ENCODE measurements around the gene ZNF467. TPM values are rescaled to one million over a fixed set of nuclear protein-coding genes. Genes with fewer than 3 reads are reported as not detected.

The ZNF467 gene
- total RNA-seq, 2 donors from 2014 or later = 9.9 to 13.2 TPM

GRCh38 chr7:149770728-149771636 is 2.4 kb downstream of the ZNF467 start:
- peaks cover 0 to 5% of the 10 kb centered on the region in 2 donors for H3K36me3 ChIP-seq (replicated peaks in 1 of 2; ENCODE audit: insufficient read depth in 1 of 2, low read depth in 2 of 2)
- peak overlapping the region; percentile 1 to 65 for H3K4me3 ChIP-seq
- H3K9me3 ChIP-seq = no peaks in the 10 kb centered on the region
- H3K4me1 ChIP-seq = peaks cover 17% of the 10 kb centered on the region
- intact Hi-C loops (cut with DNase I) = no loop called here
- DNase-seq = peak; percentile 54 to 70 (median 68)
- WGBS, 2 donors = 24 to 49% methylated on average over 6 to 16 of the region's 16 CpGs
- TF ChIP-seq, protein P1, sequence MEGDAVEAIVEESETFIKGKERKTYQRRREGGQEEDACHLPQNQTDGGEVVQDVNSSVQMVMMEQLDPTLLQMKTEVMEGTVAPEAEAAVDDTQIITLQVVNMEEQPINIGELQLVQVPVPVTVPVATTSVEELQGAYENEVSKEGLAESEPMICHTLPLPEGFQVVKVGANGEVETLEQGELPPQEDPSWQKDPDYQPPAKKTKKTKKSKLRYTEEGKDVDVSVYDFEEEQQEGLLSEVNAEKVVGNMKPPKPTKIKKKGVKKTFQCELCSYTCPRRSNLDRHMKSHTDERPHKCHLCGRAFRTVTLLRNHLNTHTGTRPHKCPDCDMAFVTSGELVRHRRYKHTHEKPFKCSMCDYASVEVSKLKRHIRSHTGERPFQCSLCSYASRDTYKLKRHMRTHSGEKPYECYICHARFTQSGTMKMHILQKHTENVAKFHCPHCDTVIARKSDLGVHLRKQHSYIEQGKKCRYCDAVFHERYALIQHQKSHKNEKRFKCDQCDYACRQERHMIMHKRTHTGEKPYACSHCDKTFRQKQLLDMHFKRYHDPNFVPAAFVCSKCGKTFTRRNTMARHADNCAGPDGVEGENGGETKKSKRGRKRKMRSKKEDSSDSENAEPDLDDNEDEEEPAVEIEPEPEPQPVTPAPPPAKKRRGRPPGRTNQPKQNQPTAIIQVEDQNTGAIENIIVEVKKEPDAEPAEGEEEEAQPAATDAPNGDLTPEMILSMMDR (IDR thresholded peaks at IDR 0.05) = no peak
- no peak for TF ChIP-seq POLR2A (IDR thresholded peaks at IDR 0.05)
- H3K27me3 ChIP-seq = no peaks in the 10 kb centered on the region
- peak overlapping the region; percentile 73 to 86 (median 77) for H3K27ac ChIP-seq
- peak; percentile 1 for ATAC-seq

- Histone ChIP-seq H3K4me1 (peaks cover 17% of the 10 kb centered on the region), H3K36me3 (replicated peaks in 1 of 2; ENCODE audit: insufficient read depth in 1 of 2, low read depth in 2 of 2) (peaks cover 0 to 5% of the 10 kb centered on the region in 2 donors), H3K4me3 (no peak overlapping the region), H3K27ac (no peak overlapping the region), H3K9me3 (no peaks in the 10 kb centered on the region), H3K27me3 (no peaks in the 10 kb centered on the region)
- WGBS, 2 donors = 89 to 100% methylated on average over 2 of the region's 2 CpGs
- no peak for DNase-seq
- intact Hi-C loops (cut with DNase I) = no loop called here
- TF ChIP-seq, protein P1 (IDR thresholded peaks at IDR 0.05) = no peak
- no peak for TF ChIP-seq POLR2A (IDR thresholded peaks at IDR 0.05)
- no peak for ATAC-seq
Measured at GRCh38 chr7:149769915-149770314, 3.5 kb downstream of the ZNF467 start.

DNA sequence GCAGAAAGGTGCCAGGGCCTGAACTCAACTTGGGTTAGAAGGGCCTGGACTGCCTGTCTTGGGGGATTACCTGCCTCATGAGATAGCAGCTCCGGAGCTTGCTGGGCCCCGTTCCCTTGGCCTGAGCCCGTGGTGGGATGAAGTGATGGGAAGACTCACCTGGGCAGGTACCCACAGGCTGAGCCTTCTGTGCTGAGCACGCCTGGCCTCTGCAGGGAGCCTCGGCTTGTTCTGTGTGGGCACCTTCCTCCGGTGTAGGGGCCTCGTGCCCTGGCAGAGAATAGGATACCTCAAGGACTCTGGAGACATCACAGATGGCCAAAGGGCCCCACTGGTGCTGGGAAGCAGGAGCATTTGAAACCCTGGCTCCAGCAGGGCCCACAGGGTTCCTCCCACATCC is 4.5 kb downstream of the ZNF467 start:
- DNase-seq (no peak), ATAC-seq (no peak)
- no peaks in the 10 kb centered on the region for H3K9me3 ChIP-seq
- 90 to 91% methylated on average over 2 to 7 of the region's 7 CpGs for WGBS, 2 donors
- peaks cover 0 to 5% of the 10 kb centered on the region in 2 donors for H3K36me3 ChIP-seq (replicated peaks in 1 of 2; ENCODE audit: insufficient read depth in 1 of 2, low read depth in 2 of 2)
- TF ChIP-seq, protein P1 (IDR thresholded peaks at IDR 0.05) = no peak
- no peak for TF ChIP-seq POLR2A (IDR thresholded peaks at IDR 0.05)
- peaks cover 13% of the 10 kb centered on the region for H3K4me1 ChIP-seq
- H3K4me3 ChIP-seq = no peak overlapping the region
- H3K27me3 ChIP-seq = no peaks in the 10 kb centered on the region
- no peak overlapping the region for H3K27ac ChIP-seq
- intact Hi-C loops (cut with DNase I) = no loop called here

GRCh38 chr7:149767068-149767467 is 6.3 kb downstream of the ZNF467 start:
- Histone ChIP-seq H3K9me3 (no peaks in the 10 kb centered on the region), H3K36me3 (replicated peaks in 1 of 2; ENCODE audit: insufficient read depth in 1 of 2, low read depth in 2 of 2) (peaks cover 0 to 5% of the 10 kb centered on the region in 2 donors), H3K27me3 (no peaks in the 10 kb centered on the region), H3K27ac (no peak overlapping the region), H3K4me1 (peaks cover 9% of the 10 kb centered on the region), H3K4me3 (no peak overlapping the region)
- WGBS, 2 donors = 84 to 86% methylated on average over 8 of the region's 8 CpGs
- DNase-seq = no peak
- TF ChIP-seq, protein P1 (IDR thresholded peaks at IDR 0.05) = no peak
- no peak for TF ChIP-seq POLR2A (IDR thresholded peaks at IDR 0.05)
- intact Hi-C loops (cut with DNase I) = no loop called here
- no peak for ATAC-seq

Measured in body of pancreas (tissue), 4 donors.